GM21717 (cell line): ENCODE measurements around the gene SGMS1.
"Not testable (repeated sequence)": the region's sequence is repeated elsewhere in the genome, so short reads cannot be mapped to it uniquely, and the experiment has no call there.

Source experiments
- ATAC-seq: cut with Tn5 transposase; IDR thresholded peaks from one replicate; pipeline ENCODE4 v1.9.1; 2021; ENCODE audit warnings: mild to moderate bottlenecking, moderate library complexity; ENCODE audit not compliant: unreplicated experiment

Gene SGMS1

GRCh38 chr10:50561816-50562215 is 61.9 kb downstream of the SGMS1 start:
- no peak for ATAC-seq

- no peak for ATAC-seq
Measured at GRCh38 chr10:50561266-50561665, 62.5 kb downstream of the SGMS1 start.

GRCh38 chr10:50560370-50560769 is 63.4 kb downstream of the SGMS1 start:
- ATAC-seq, result no peak

- ATAC-seq, result no peak
Measured at GRCh38 chr10:50558371-50558770, 65.4 kb downstream of the SGMS1 start.

DNA sequence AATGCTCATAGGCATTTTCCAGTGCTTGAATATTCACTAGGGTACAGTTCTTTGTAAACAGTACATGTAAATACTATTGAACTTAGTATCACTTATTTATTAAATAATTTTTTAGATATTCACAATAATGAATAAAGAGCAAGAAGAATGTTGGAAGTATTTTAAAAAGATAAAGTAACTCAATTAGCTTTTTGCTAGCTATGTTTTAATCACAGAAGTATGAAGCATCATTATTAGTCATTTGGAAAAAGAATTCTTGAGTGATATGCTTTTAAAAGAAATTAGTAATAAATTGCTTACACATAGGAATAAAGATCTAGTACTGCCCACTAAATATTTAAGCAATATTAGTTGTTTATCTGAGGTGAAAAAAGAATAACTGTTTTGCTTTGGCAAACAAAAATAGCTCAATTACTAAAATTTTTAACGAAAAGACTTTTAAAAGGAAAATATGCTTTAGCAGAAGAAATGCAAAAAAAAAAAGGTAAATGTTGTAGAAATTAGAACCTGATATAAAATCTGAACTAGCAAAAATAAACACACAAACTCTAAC is 66.5 kb downstream of the SGMS1 start:
- ATAC-seq, result no peak

- ATAC-seq, result no peak
Measured at GRCh38 chr10:50556237-50557120, 67.3 kb downstream of the SGMS1 start.

DNA sequence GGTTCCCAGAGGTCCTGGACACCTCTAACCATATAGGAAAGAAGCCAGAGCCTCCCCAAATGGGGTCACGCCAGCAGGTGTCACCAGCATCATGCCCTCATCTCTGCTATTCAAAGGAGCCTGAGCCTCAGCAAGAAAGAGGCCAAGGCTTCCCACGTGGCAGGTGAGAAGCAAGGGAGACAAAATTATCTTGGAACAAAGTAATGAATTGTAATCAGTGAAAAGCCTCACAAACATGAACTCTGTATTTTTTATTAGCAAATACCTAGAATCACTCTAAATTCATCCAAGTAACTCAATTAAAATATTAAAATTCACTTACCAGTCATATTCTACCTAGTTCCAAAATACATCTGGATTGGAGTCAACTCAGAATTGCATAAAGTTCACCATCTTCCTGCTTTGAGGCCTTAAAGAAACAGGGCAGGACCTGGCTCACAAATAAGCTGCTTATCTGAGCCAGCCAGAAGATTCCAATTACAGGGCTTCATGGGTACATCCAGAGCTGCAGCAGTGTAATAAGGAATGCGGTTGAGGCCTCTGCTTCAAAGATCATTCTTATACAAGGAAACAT is 68.7 kb downstream of the SGMS1 start:
- no peak for ATAC-seq

- ATAC-seq, result no peak
Measured at GRCh38 chr10:50554376-50554994, 69.3 kb downstream of the SGMS1 start.

GRCh38 chr10:50552771-50553535 is 70.8 kb downstream of the SGMS1 start:
- ATAC-seq, result no peak

DNA sequence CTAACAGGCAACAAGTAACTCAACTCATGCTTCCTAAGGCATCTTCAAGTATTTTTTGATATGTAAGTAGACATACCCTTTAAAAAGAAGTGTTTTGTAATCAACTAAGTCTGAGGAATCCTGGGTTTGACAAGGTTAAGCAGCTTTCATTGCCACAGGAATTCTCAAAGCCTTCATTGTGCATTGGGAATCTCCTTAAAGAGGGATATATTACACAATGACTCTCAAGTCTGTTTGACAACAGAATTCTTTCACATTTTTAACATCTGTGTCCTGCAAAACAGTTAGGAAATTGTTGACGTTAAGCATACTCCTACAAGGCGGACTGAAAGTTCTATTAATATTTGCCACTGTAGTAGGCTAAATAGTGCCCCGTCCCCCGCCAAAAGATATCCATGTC is 71.4 kb downstream of the SGMS1 start:
- no peak for ATAC-seq

DNA sequence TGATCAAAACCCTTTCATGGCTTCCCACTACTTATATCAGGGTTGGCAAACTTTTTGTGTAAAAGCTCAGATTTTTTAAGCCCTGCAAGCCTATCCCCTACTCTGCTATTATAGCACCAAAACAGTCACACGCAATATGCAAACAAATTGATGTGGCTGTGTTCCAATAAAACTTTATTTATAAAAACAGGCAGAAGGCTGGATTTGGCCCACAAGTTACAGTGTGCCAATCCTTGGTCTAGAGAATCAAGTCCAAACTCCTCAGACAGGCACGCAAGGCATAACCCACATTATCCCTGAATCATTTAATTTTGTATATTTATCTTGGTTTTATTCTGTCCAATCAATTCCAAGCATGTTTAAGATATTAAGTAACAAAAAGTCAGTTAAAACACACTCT is 71.9 kb downstream of the SGMS1 start:
- no peak for ATAC-seq

GRCh38 chr10:50550291-50550839 is 73.4 kb downstream of the SGMS1 start:
- no peak for ATAC-seq

DNA sequence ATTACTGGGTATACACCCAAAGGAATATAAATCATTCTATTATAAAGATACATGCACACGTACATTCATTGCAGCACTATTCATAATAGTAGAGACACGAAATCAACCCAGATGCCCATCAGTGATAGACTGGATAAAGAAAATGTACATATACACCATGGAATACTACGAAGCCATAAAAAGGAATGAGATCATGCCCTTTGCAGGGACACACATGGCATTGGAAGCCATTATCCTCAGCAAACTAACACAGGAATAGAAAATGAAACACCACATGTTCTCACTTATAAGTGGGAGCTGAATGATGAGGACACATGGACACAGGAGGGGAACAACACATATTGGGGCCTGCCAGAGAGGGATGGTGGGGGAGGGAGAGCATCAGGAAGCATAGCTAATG is 74.6 kb downstream of the SGMS1 start:
- ATAC-seq, result not testable (repeated sequence)

GRCh38 chr10:50548481-50548880 is 75.3 kb downstream of the SGMS1 start:
- not testable (repeated sequence) for ATAC-seq

- not testable (repeated sequence) for ATAC-seq
Measured at GRCh38 chr10:50546287-50546686, 77.5 kb downstream of the SGMS1 start.

GRCh38 chr10:50545846-50546245 is 77.9 kb downstream of the SGMS1 start:
- ATAC-seq, result no peak

DNA sequence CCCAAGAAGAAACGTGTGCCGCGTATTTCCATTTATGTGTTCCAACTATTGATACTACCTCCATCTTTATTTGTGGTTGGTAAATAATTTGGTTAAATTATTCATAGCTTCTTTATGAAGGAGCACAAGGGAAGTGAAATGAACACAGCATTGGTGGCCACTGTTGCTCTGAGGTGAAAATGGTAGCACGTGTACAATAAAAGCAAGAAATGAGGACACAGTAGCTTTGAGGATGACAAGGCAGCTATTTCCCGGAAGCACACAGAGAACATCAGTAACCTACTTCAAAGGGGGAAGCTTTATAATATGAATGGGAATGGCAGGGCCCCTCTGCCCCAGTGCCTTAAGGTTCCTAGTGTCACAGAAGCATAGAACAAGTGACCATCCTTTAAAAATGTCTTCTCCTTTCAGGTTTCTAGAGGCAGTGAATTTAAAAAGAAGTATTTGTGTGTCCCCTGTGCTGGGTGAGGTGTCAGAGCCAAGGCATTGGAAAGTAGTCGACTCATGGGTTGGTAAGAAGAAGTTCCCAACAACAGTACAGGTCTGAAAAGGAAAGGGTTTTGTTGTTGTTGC is 78.8 kb downstream of the SGMS1 start:
- ATAC-seq, result no peak

DNA sequence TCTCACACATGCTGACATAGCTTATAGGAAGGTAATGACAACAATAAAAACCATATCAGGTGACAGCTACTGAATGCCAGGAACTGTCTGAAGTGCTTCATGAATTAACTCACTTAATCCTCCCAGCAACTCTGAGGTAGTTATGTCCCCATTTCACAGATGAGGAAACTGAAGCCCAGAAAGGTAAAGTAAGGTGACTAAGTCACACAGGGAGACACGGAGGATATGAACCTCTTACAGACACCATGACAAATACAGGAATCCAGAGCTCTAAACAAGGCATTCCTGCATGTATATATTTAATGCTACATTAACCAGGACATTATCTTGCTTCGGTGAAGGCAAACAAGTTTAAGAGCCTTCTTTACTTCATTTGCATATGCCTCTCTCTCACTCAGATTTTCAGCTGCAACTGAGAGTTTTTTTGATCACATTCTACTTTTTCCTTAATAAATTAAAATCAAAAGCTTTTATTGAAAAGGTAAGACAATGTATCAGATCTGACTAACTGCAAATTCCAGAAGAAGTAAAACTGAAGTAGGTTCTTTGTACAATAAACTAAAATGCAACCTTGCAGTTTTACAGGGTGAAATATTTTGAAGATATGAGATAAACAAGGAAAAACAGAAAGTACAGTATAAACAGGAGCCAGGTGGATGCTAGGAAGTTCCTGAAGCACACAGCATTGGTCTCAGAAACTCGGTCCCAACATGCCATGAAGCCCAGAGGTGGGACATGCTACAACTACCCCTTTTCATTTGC is 79.5 kb downstream of the SGMS1 start:
- no peak for ATAC-seq

- ATAC-seq, result no peak
Measured at GRCh38 chr10:50542871-50543270, 80.9 kb downstream of the SGMS1 start.

DNA sequence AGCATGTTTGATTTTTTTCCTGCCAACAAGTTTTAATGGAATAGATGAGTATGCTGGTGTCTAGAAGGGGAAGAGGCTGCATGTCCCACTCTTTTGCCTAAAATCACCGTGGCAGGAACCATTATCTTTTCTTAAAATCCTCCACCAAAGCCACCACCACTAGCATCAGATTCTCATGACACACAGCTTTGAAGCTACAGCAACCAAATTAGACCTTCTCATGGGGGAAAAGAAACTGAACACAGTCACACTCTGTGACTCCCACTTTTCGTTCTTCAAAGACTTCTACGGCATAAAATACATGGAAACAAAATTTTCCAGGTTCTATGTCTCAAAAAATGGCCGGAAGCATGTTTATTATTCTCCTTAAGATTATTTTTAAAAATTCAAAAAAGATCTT is 81.8 kb downstream of the SGMS1 start:
- ATAC-seq, result peak; percentile 32
